HG02884 (cell line): Measurements from ENCODE around the gene NOS3.
"Not testable (repeated sequence)": the region's sequence is repeated elsewhere in the genome, so short reads cannot be mapped to it uniquely, and the experiment has no call there.

Experiments
- ATAC-seq: cut with Tn5 transposase; IDR thresholded peaks from one replicate; pipeline ENCODE4 v1.9.1; 2021; ENCODE audit warnings: mild to moderate bottlenecking, moderate library complexity; ENCODE audit not compliant: unreplicated experiment

Gene NOS3

GRCh38 chr7:151032936-151033863 is 42.4 kb downstream of the NOS3 start:
- ATAC-seq: no peak

DNA sequence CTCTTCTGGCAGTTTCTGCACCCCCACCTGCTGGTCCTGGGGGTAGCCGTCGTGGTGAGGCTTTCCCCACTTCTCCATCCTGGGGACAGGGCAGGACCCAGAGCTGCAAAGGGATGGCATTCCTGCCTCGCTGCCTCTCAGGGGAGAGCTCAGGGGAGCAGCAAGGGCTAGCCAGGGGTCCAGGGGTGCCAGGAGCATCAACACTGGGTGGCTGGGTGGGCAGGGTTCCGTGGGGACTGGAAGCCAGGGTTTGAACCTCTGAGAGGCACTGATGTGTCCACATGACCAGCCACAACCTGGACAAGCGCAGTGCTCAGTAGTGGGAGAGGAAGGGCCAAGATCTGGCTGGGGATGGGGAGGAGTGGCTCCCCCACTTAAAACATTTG is 43.0 kb downstream of the NOS3 start:
- no peak for ATAC-seq

GRCh38 chr7:151034312-151035025 is 43.7 kb downstream of the NOS3 start:
- no peak for ATAC-seq

GRCh38 chr7:151035026-151035717 is 44.4 kb downstream of the NOS3 start:
- ATAC-seq: no peak

GRCh38 chr7:151035902-151036301 is 45.1 kb downstream of the NOS3 start:
- ATAC-seq: no peak

DNA sequence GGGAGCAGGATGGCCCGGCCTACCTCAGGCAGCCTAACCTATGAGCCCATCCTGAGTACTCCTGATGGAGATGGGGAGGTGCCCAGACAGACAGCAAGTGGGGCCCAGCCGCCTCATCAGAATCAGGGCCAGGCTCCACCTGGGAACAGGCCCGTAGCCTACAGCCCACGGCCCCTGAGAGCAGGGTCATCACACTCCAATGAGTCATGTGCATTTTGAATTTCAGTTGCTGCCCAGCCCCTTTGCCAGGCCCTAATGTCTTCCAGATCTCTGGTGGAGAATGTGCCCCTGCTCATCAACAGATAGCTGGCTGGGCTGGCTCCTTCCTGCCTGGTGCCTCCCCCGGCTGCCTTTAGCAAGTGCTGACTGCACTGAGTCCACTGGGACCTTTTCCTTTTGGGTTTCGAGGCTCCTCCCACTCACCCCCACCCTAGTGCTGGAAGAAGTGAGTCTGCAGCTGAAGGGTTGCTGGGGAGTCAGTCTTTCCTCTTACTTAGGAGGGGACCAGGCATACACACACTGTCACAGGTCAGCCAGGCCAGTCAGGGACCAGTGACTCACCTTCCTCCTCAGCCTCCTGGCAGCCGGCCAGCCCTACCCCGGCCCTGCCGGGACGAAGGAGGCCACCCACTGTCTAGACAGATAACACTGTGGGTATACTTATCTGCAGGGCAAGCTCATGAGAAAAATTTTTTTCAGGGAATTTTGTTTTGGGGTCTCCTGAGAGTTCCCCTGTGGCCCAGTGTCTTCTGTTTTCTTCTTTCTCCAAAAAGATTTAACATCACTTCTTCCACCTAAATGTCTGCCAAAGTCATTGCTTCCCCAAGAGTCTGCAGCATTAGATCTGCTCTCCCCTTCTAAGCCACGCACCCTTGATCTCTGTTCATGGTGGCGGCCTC is 48.4 kb downstream of the NOS3 start:
- ATAC-seq: no peak

DNA sequence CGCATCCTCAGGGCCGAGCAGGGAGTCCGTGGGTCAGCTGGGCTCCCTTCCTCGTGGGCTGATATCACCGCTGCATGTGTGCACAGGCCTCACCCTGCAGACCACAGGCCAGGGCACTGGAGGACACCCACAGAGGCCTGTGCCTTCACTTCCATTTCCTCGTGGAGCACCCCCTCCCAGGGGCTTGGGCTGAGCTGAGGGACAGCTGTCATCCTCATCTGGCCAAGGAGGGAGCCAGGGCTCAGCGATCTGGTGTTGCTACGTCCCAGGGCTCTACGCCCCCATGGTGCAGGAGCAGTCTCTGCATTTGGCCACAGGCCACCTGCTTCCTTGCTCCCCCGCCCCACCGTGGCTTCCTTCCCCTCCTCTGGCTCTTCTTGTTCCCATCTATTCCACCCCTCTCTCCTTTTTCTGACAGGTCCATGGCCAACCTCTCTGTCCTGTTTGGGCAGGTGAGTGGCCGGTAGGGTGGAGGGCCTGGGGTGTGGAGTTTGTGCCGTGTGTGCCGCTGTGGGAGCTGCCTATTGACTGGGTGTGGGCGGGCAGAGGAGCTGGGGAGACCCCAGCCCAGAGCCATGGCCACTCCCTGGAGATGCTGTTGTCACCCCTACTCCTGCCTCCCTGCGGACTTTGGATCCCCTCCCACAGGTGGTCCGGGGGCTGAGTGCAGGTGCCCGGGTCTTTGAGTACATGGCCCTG is 49.2 kb downstream of the NOS3 start:
- no peak for ATAC-seq

DNA sequence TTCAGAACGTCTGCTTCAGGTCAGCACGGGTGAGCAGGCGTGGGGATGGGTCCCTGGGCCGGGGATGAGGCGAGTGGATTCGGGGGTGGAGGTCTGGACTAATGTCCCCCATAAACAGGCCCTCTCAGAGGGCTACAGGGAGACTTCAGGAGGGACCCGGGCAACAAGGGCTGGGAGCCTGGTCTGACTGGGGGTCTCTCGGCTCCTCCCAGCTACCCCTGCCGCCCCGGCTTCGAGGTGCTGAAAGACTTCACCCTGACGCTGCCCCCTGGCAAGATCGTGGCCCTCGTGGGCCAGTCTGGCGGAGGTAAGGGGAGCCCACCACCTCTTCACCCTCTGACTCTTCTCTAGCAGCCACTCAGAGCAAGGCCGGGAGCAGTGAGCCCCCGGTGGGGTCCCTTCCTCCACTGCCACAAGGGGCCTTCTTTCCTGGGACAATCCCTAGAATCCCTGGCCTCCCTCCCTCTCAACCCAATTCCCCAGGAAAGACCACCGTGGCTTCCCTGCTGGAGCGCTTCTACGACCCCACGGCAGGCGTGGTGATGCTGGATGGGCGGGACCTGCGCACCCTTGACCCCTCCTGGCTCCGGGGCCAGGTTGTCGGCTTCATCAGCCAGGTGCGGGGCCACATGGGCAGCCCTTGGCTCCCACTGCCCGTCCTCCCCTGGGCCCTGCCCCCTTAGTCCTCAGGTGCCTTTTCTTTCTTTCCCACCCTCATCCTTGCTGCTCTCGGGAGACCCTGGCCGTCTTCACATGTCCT is 50.0 kb downstream of the NOS3 start:
- ATAC-seq: no peak

DNA sequence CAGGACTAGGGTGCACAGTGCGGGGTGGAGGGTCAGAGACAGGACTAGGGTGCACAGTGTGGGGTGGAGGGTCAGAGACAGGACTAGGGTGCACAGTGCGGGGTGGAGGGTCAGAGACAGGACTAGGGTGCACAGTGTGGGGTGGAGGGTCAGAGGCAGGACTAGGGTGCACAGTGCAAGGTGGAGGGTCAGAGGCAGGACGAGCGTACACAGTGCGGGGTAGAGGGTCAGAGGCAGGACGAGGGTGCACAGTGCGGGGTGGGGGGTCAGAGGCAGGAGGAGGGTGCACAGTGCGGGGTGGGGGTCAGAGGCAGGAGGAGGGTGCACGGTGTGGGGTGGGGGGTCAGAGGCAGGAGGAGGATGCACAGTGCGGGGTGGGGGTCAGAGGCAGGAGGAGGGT is 52.6 kb downstream of the NOS3 start:
- not testable (repeated sequence) for ATAC-seq

GRCh38 chr7:151043959-151044358 is 53.1 kb downstream of the NOS3 start:
- ATAC-seq: no peak

GRCh38 chr7:151045262-151045661 is 54.4 kb downstream of the NOS3 start:
- ATAC-seq: no peak

- ATAC-seq: no peak
Measured at GRCh38 chr7:151045967-151046366, 55.1 kb downstream of the NOS3 start.

GRCh38 chr7:151046603-151047573 is 56.1 kb downstream of the NOS3 start:
- ATAC-seq: no peak

GRCh38 chr7:151047976-151048815 is 57.4 kb downstream of the NOS3 start, which contains the start of gene ASIC3:
ASIC3 (plus strand) TSS chr7:151048531; CDS start chr7:151048886, 355 bp downstream.
- no peak for ATAC-seq

DNA sequence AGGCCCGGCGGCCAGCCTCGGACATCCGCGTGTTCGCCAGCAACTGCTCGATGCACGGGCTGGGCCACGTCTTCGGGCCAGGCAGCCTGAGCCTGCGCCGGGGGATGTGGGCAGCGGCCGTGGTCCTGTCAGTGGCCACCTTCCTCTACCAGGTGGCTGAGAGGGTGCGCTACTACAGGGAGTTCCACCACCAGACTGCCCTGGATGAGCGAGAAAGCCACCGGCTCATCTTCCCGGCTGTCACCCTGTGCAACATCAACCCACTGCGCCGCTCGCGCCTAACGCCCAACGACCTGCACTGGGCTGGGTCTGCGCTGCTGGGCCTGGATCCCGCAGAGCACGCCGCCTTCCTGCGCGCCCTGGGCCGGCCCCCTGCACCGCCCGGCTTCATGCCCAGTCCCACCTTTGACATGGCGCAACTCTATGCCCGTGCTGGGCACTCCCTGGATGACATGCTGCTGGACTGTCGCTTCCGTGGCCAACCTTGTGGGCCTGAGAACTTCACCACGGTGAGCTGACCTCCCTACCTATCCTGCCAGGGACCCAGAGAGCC is 58.2 kb downstream of the NOS3 start:
- ATAC-seq: no peak

- ATAC-seq: no peak
Measured at GRCh38 chr7:151051108-151051507, 60.3 kb downstream of the NOS3 start.

- ATAC-seq: no peak
Measured at GRCh38 chr7:151053096-151053495, 62.3 kb downstream of the NOS3 start.
